ENCODE measurements around the gene BRMS1L. TPM values are rescaled to one million over a fixed set of nuclear protein-coding genes. Genes with fewer than 3 reads are reported as not detected.

Gene BRMS1L
- total RNA-seq, 1 donor from 2014 or later: 14.2 TPM

- Histone ChIP-seq H3K9me3 (replicated peaks) (no peaks in the 10 kb centered on the region), H3K27me3 (ENCODE audit: low read depth) (no peaks in the 10 kb centered on the region)
- intact Hi-C loops (cut with micrococcal nuclease): no loop called here
Measured at GRCh38 chr14:35910191-35910590, 84.1 kb downstream of the BRMS1L start.

GRCh38 chr14:35911097-35911496 is 85.0 kb downstream of the BRMS1L start:
- intact Hi-C loops (cut with micrococcal nuclease): no loop called here
- no peaks in the 10 kb centered on the region for H3K27me3 ChIP-seq (ENCODE audit: low read depth)
- no peaks in the 10 kb centered on the region for H3K4me1 ChIP-seq
- no peak overlapping the region for H3K27ac ChIP-seq (replicated peaks)
- no peak for TF ChIP-seq CTCF (IDR thresholded peaks at IDR 0.05; ENCODE audit: borderline replicate concordance)
- H3K36me3 ChIP-seq: no peaks in the 10 kb centered on the region
- no peaks in the 10 kb centered on the region for H3K9me3 ChIP-seq (replicated peaks)
- DNase-seq: no peak
- no peak overlapping the region for H3K4me3 ChIP-seq

More at GRCh38 chr14:35910191-35910590, 84.1 kb downstream of the BRMS1L start:
- Histone ChIP-seq H3K36me3 (no peaks in the 10 kb centered on the region), H3K27ac (replicated peaks) (no peak overlapping the region), H3K4me1 (no peaks in the 10 kb centered on the region), H3K4me3 (no peak overlapping the region)
- TF ChIP-seq CTCF (IDR thresholded peaks at IDR 0.05; ENCODE audit: borderline replicate concordance): no peak
- no peak for DNase-seq

GRCh38 chr14:35915185-35915584 is 89.0 kb downstream of the BRMS1L start:
- H3K27me3 ChIP-seq (ENCODE audit: low read depth): no peaks in the 10 kb centered on the region
- DNase-seq: no peak
- H3K36me3 ChIP-seq: no peaks in the 10 kb centered on the region
- H3K4me1 ChIP-seq: no peaks in the 10 kb centered on the region
- H3K9me3 ChIP-seq (replicated peaks): no peaks in the 10 kb centered on the region
- no peak overlapping the region for H3K27ac ChIP-seq (replicated peaks)
- no peak for TF ChIP-seq CTCF (IDR thresholded peaks at IDR 0.05; ENCODE audit: borderline replicate concordance)
- intact Hi-C loops (cut with micrococcal nuclease): no loop called here
- H3K4me3 ChIP-seq: no peak overlapping the region

- intact Hi-C loops (cut with micrococcal nuclease): no loop called here
- Histone ChIP-seq H3K4me1 (no peaks in the 10 kb centered on the region), H3K27ac (replicated peaks) (no peak overlapping the region), H3K36me3 (no peaks in the 10 kb centered on the region), H3K4me3 (no peak overlapping the region), H3K9me3 (replicated peaks) (no peaks in the 10 kb centered on the region), H3K27me3 (ENCODE audit: low read depth) (no peaks in the 10 kb centered on the region)
- DNase-seq: no peak
- no peak for TF ChIP-seq CTCF (IDR thresholded peaks at IDR 0.05; ENCODE audit: borderline replicate concordance)
Measured at GRCh38 chr14:35915775-35916174, 89.6 kb downstream of the BRMS1L start.

Other genes with a start within 250 kb of the BRMS1L start
- gene RALGAPA1, start 17.0 kb upstream of the BRMS1L start, total RNA-seq: 31.8 TPM